ENCODE results near the gene LMNA. TPM values are rescaled to one million over a fixed set of nuclear protein-coding genes. Genes with fewer than 3 reads are reported as not detected.

LMNA gene
- total and polyA plus RNA-seq, 2 of the 4 experiments (the other 2 are of a cell fraction) = 563 to 755 TPM

GRCh38 chr1:156155756-156156510, 41.4 kb downstream of the LMNA start:
- no peak for ATAC-seq (ENCODE audit: low read depth)
- no peaks in the 10 kb centered on the region for H3K79me1 ChIP-seq (ENCODE audit: low read depth in 1 of 2, low read length in 2 of 2)
- BruUV-seq (replicated peaks) = no TSS peak
- no peak overlapping the region for H3K4ac ChIP-seq (ENCODE audit: low read depth, low read length)
- DNase-seq = no peak
- in situ Hi-C loops (cut with MboI; ENCODE audit: low sequenced_read_pairs) (no loop called here), dilution Hi-C loops (cut with HindIII; ENCODE audit: low sequenced_read_pairs, unreplicated experiment) (no loop called here), intact Hi-C loops (cut with micrococcal nuclease) (no loop called here)
- H2BK15ac ChIP-seq (ENCODE audit: low read depth, low read length) = no peak overlapping the region
- peaks cover 6% of the 10 kb centered on the region for H3K4me1 ChIP-seq (ENCODE audit: control insufficient read depth, insufficient read depth, low read length)
- peak overlapping the region; percentile 51 for H2AFZ ChIP-seq (replicated peaks; ENCODE audit: low read length, poor library complexity)
- H3K56ac ChIP-seq (ENCODE audit: extremely low read depth, insufficient read depth, low read length) = no peak overlapping the region
- ChIA-PET POLR2A (ENCODE audit: unreplicated experiment) (no interaction called here), CTCF (interaction anchor here (1.0 kb wide), 1 partner anchor 69 kb away, joined by 3 read pairs; no protein-coding TSS in a partner anchor)
- H3K4me3 ChIP-seq (ENCODE audit: insufficient read depth, low read depth, low read length) = no peak overlapping the region
- H3K9ac ChIP-seq (ENCODE audit: low read depth, low read length) = no peak overlapping the region
- no peak for TF ChIP-seq RAD21 (IDR thresholded peaks at IDR 0.05; ENCODE audit: low read length)
- no peak for TF ChIP-seq FOS (IDR thresholded peaks at IDR 0.05; ENCODE audit: low read depth, low read length)
- TF ChIP-seq CHD1 (IDR thresholded peaks at IDR 0.05; ENCODE audit: low read depth, low read length) = no peak
- TF ChIP-seq, protein P1, sequence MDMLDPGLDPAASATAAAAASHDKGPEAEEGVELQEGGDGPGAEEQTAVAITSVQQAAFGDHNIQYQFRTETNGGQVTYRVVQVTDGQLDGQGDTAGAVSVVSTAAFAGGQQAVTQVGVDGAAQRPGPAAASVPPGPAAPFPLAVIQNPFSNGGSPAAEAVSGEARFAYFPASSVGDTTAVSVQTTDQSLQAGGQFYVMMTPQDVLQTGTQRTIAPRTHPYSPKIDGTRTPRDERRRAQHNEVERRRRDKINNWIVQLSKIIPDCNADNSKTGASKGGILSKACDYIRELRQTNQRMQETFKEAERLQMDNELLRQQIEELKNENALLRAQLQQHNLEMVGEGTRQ (IDR thresholded peaks at IDR 0.05; ENCODE audit: low read depth, low read length) = no peak
- no peak for TF ChIP-seq NFE2L2 (IDR thresholded peaks at IDR 0.05; ENCODE audit: low read depth, low read length)
- TF ChIP-seq POLR2A (IDR thresholded peaks at IDR 0.05; ENCODE audit: low read depth, low read length) = no peak
- TF ChIP-seq MXI1 (IDR thresholded peaks at IDR 0.05; ENCODE audit: borderline replicate concordance, low read depth, low read length) = no peak
- TF ChIP-seq, protein P2, sequence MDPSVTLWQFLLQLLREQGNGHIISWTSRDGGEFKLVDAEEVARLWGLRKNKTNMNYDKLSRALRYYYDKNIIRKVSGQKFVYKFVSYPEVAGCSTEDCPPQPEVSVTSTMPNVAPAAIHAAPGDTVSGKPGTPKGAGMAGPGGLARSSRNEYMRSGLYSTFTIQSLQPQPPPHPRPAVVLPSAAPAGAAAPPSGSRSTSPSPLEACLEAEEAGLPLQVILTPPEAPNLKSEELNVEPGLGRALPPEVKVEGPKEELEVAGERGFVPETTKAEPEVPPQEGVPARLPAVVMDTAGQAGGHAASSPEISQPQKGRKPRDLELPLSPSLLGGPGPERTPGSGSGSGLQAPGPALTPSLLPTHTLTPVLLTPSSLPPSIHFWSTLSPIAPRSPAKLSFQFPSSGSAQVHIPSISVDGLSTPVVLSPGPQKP (IDR thresholded peaks at IDR 0.05; ENCODE audit: borderline replicate concordance, low read depth, low read length) = no peak
- TF ChIP-seq BHLHE40 (IDR thresholded peaks at IDR 0.05; ENCODE audit: low read depth, low read length) = no peak
- no peak for TF ChIP-seq MAFK (IDR thresholded peaks at IDR 0.05; ENCODE audit: low read depth, low read length)
- no peak for TF ChIP-seq RFX5 (IDR thresholded peaks at IDR 0.05; ENCODE audit: low read depth, low read length)
- TF ChIP-seq SMC3 (IDR thresholded peaks at IDR 0.05; ENCODE audit: low read depth, low read length) = no peak
- H3K27me3 ChIP-seq (ENCODE audit: control insufficient read depth, insufficient read depth, low read length) = peaks cover 2% of the 10 kb centered on the region; the same call in 1 of the 2 replicates
- H3K36me3 ChIP-seq (ENCODE audit: control insufficient read depth, insufficient read depth, low read length) = no peaks in the 10 kb centered on the region
- no peak overlapping the region for H4K91ac ChIP-seq (ENCODE audit: insufficient read depth, low read depth, low read length)
- H3K14ac ChIP-seq (replicated peaks; ENCODE audit: low read depth, low read length) = 0 out of 2 replicates have a peak overlapping the region, but pooled peaks have one; percentile 6
- H3K23ac ChIP-seq (ENCODE audit: low read depth, low read length) = no peak overlapping the region
- H4K20me1 ChIP-seq (ENCODE audit: insufficient read depth, low read length) = no peaks in the 10 kb centered on the region
- H2BK5ac ChIP-seq (ENCODE audit: low read depth, low read length, poor library complexity, severe bottlenecking) = no peak overlapping the region
- no peak overlapping the region for H2BK120ac ChIP-seq (ENCODE audit: low read depth, low read length)
- H4K5ac ChIP-seq (ENCODE audit: low read depth, low read length) = no peak overlapping the region
- H3K4me2 ChIP-seq (ENCODE audit: low read depth, low read length) = no peak overlapping the region
- H2AK9ac ChIP-seq (replicated peaks; ENCODE audit: low read depth, low read length, poor library complexity) = no peak overlapping the region
- no peak overlapping the region for H2BK20ac ChIP-seq (ENCODE audit: low read depth, low read length)
- WGBS, 2 experiments (ENCODE audit: extremely low coverage in 2 of 2, insufficient read length in 1 of 2) = 40% methylated on average over 1 of the region's 12 CpGs; no CpG with 5 or more reads in 1 of the 2 experiments
- H3K9me1 ChIP-seq (ENCODE audit: insufficient read depth, low read length) = peaks cover 16% of the 10 kb centered on the region
- H3K9me3 ChIP-seq (ENCODE audit: control insufficient read depth, insufficient read depth, low read length) = no peaks in the 10 kb centered on the region
- H2AK5ac ChIP-seq (ENCODE audit: low read depth, low read length) = no peak overlapping the region
- H3K18ac ChIP-seq (ENCODE audit: low read depth, low read length) = no peak overlapping the region
- no peak overlapping the region for H4K8ac ChIP-seq (ENCODE audit: low read depth in 2 of 2, low read length in 2 of 2)
- H3K27ac ChIP-seq (ENCODE audit: insufficient read depth, low read length) = no peak overlapping the region
